ENCODE results near the gene AHNAK. TPM values are rescaled to one million over a fixed set of nuclear protein-coding genes. Genes with fewer than 3 reads are reported as not detected.

The AHNAK gene
- total and polyA plus RNA-seq, 2 of the 8 experiments (the other 6 are each of a cell fraction or from before 2014, with no cell fraction given) = 2.0 to 5.8 TPM

DNA sequence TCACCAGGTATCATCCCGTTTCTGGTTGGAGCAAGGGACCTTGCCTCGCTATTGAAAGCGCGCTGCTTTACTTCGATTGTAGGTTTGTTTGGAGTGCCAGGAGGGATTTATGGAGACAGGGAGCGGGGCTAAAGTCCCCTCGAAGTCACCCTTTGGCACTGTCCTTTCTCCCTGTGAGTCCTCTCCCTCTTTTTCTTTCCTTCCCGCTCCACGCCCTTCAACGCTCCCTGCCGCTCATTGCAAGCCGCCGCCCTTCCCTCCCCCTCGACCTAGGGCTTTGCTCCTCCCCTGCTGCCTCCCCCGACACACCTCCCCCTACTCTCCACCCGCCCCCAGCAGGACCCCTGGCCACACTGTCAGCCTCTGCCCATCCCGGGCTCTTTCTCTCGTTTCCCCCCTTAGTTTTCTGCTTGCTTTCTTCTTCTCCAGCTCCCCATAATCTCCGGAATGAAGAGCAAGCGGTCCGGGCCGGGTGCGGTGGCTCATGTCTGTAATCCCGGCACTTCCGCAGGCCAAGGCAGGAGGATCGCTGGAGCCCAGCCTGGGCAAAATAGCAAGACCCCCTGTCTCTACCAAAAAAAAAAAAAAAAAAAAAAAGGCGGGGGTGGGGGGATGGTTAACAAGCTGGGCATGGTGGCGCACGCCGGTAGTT is 41.0 kb downstream of the AHNAK start (continued):
- no peak for TF ChIP-seq CHD7 (IDR thresholded peaks at IDR 0.05; ENCODE audit: insufficient replicate concordance, low read length)
- no peak for TF ChIP-seq CHD2 (IDR thresholded peaks at IDR 0.05; ENCODE audit: low read length)
- no peak for TF ChIP-seq SP1 (IDR thresholded peaks at IDR 0.05; ENCODE audit: low read depth, low read length)
- no peak for TF ChIP-seq EZH2 (IDR thresholded peaks at IDR 0.05; ENCODE audit: low read depth, low read length, severe bottlenecking)
- TF ChIP-seq PHF8 (conservative IDR thresholded peaks at IDR 0.05; ENCODE audit: low read depth, low read length) = no peak
- TF ChIP-seq SAP30 (IDR thresholded peaks at IDR 0.05; ENCODE audit: insufficient read depth, insufficient replicate concordance, low read length) = no peak
- no peak; the same call in 1 of the 2 replicates for TF ChIP-seq E2F6 (IDR thresholded peaks at IDR 0.05)
- TF ChIP-seq ATF3 (IDR thresholded peaks at IDR 0.05; ENCODE audit: insufficient read depth, low read depth, low read length) = no peak
- no peak for TF ChIP-seq POU5F1 (IDR thresholded peaks at IDR 0.05; ENCODE audit: low read depth, low read length)
